DOHH2 (cell line): ENCODE measurements around the gene CD2.

ENCODE experiments used
- H3F3A ChIP-seq: fragments of 200-600 bp; sonication (generic), shearing (Covaris generic); 2 replicates; pipeline ENCODE4 v1.6.0; 2016; ENCODE audit warnings: antibody characterized with exemption, mild to moderate bottlenecking; ENCODE audit not compliant: control insufficient read depth, insufficient read depth
- H3K27ac ChIP-seq: fragments of 200-600 bp; sonication (generic); 2 replicates; pipeline ENCODE4 v1.5.1; 2014; ENCODE audit warnings: low read depth, mild to moderate bottlenecking, low read length, moderate library complexity
- H3K27me3 ChIP-seq: fragments of 200-600 bp; sonication (generic); 2 replicates; pipeline ENCODE4 v1.6.1; 2014; ENCODE audit warnings: mild to moderate bottlenecking, low read length, mixed read lengths; ENCODE audit not compliant: control insufficient read depth
- H3K36me3 ChIP-seq: fragments of 200-600 bp; sonication (generic); 2 replicates; pipeline ENCODE4 v1.6.1; 2014; ENCODE audit warnings: mild to moderate bottlenecking, low read length, moderate library complexity, mixed read lengths; ENCODE audit not compliant: control insufficient read depth
- H3K4me1 ChIP-seq: fragments of 200-600 bp; sonication (generic); 2 replicates; pipeline ENCODE4 v1.6.1; 2014; ENCODE audit warnings: mild to moderate bottlenecking, low read length, mixed read lengths; ENCODE audit not compliant: control insufficient read depth
- H3K4me2 ChIP-seq: fragments of 200-600 bp; sonication (generic); 2 replicates; pipeline ENCODE4 v1.6.0; 2014; ENCODE audit warnings: mild to moderate bottlenecking, low read length, moderate library complexity
- H3K4me3 ChIP-seq: fragments of 200-600 bp; sonication (generic); 2 replicates; pipeline ENCODE4 v1.5.1; 2014; ENCODE audit warnings: mild to moderate bottlenecking, low read length, mixed read lengths
- H3K79me2 ChIP-seq: fragments of 200-600 bp; sonication (generic); 2 replicates; pipeline ENCODE4 v1.6.1; 2014; ENCODE audit warnings: mild to moderate bottlenecking, low read length, mixed read lengths; ENCODE audit not compliant: control insufficient read depth
- H3K9me2 ChIP-seq: fragments of 200-600 bp; sonication (generic); replicated peaks from 2 replicates; pipeline ENCODE4 v1.6.1; 2014; ENCODE audit warnings: mild to moderate bottlenecking, low read length, mixed read lengths; ENCODE audit not compliant: control insufficient read depth
- H3K9me3 ChIP-seq: fragments of 200-600 bp; sonication (generic); 2 replicates; pipeline ENCODE4 v1.6.1; 2014; ENCODE audit warnings: antibody characterized with exemption, low read length, mixed read lengths; ENCODE audit not compliant: control insufficient read depth, insufficient read depth
- H4K20me1 ChIP-seq: fragments of 200-600 bp; sonication (generic); 2 replicates; pipeline ENCODE4 v1.6.0; 2014; ENCODE audit warnings: low read depth, mild to moderate bottlenecking, antibody characterized with exemption, low read length, moderate library complexity; ENCODE audit not compliant: control insufficient read depth, insufficient read depth
- EZH2phosphoT487 ChIP-seq: fragments of 200-600 bp; sonication (generic); IDR thresholded peaks from 2 replicates; pipeline ENCODE4 v1.6.1; 2017; ENCODE audit warnings: borderline replicate concordance, mild to moderate bottlenecking, antibody characterized with exemption, low read length, moderate library complexity, mixed read lengths
- TF ChIP-seq, protein P1 (sequence below): fragments of 200-600 bp; sonication (generic); IDR thresholded peaks from one replicate; pipeline ENCODE4 v1.5.1; 2014; ENCODE audit warnings: antibody characterized with exemption, mild to moderate bottlenecking, low read depth, low read length; ENCODE audit not compliant: poor library complexity, severe bottlenecking

The CD2 gene

DNA sequence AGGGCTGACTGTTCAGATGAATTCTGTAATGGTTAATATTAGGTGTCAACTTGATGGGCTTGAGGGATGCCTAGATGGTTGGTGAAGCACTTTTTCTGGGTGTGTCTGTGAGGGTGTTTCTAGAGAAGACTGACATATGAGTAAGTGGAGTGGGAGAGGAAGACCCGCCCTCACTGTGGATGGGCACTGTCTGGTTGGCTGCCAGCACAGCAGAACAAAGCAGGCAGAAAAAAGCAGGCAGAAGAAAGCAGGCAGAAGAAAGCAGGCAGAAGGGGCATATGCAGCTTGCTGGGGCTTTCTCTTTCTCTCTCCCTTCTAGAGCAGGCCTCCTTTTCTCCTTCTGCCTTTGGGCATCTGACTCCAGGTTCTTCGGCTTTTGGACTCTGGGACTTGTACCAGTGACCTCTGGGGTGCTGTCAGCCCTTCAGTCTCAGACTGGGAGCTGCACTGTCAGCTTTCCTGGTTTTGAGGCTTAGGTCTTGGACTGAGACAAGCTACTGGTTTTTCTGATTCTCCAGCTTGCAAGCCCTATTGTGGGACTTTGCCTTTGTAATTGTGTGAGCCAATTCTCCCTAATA is 42.9 kb upstream of the CD2 start:
- Histone ChIP-seq H3K4me2 (no peak overlapping the region), H3K27ac (no peak overlapping the region), H3K79me2 (no peaks in the 10 kb centered on the region), H3K4me3 (no peak overlapping the region), H3K9me2 (no peaks in the 10 kb centered on the region), H3K9me3 (no peaks in the 10 kb centered on the region), H4K20me1 (no peaks in the 10 kb centered on the region), H3K4me1 (peaks cover 20% of the 10 kb centered on the region), H3K36me3 (no peaks in the 10 kb centered on the region), H3K27me3 (no peaks in the 10 kb centered on the region), H3F3A (no peaks in the 10 kb centered on the region)
- TF ChIP-seq, protein P1, sequence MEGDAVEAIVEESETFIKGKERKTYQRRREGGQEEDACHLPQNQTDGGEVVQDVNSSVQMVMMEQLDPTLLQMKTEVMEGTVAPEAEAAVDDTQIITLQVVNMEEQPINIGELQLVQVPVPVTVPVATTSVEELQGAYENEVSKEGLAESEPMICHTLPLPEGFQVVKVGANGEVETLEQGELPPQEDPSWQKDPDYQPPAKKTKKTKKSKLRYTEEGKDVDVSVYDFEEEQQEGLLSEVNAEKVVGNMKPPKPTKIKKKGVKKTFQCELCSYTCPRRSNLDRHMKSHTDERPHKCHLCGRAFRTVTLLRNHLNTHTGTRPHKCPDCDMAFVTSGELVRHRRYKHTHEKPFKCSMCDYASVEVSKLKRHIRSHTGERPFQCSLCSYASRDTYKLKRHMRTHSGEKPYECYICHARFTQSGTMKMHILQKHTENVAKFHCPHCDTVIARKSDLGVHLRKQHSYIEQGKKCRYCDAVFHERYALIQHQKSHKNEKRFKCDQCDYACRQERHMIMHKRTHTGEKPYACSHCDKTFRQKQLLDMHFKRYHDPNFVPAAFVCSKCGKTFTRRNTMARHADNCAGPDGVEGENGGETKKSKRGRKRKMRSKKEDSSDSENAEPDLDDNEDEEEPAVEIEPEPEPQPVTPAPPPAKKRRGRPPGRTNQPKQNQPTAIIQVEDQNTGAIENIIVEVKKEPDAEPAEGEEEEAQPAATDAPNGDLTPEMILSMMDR, result no peak
- no peak for TF ChIP-seq EZH2phosphoT487

DNA sequence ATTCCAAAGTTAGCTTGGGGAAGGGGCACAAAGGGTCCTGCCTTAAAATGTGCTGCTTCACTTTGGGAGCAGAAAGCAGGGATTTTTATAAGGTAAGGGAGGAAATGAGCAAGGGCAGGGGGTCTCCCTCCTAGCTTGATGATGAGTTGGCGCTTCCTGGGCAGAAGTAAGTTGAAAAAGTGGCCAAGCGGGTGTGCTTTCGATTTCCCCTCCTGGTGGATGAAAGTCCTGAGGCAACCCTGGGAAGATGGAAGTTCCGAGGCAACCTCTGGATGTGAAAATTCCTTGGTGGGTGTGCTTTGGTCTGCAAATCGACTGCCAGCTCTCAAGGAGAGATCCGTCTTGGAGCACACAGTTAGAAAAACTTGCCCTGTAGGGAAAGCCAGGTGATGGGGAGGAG is 41.7 kb upstream of the CD2 start:
- Histone ChIP-seq H3K9me2 (no peaks in the 10 kb centered on the region), H3K79me2 (no peaks in the 10 kb centered on the region), H3K27ac (no peak overlapping the region), H3K27me3 (no peaks in the 10 kb centered on the region), H3K4me2 (no peak overlapping the region), H3K4me1 (peaks cover 31% of the 10 kb centered on the region), H4K20me1 (no peaks in the 10 kb centered on the region), H3K9me3 (peaks cover 2% of the 10 kb centered on the region; the same call in 1 of the 2 replicates), H3F3A (no peaks in the 10 kb centered on the region), H3K4me3 (no peak overlapping the region), H3K36me3 (no peaks in the 10 kb centered on the region)
- TF ChIP-seq, protein P1, result no peak
- no peak for TF ChIP-seq EZH2phosphoT487

DNA sequence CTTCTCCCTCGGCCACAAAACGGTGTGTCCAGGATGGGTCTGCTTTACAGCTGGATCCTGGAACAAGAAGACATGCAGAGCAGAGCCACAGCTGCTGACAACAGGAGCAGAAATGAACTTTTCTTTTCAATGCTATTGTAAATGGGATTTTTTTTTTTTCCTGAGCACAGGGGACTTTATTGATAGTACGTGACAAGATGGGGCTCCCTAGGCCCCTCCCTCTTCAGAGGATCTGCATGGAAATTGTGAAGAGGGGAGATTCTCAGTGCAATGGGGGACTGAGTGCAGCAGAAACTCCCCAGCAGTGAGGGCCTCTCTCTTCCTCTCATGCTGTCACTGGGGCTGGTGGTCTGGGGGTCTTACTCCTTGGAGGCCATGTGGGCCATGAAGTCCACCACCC is 40.8 kb upstream of the CD2 start:
- Histone ChIP-seq H3K9me2 (no peaks in the 10 kb centered on the region), H3K4me1 (peaks cover 31% of the 10 kb centered on the region), H3K79me2 (no peaks in the 10 kb centered on the region), H4K20me1 (no peaks in the 10 kb centered on the region), H3K27ac (no peak overlapping the region), H3K36me3 (no peaks in the 10 kb centered on the region), H3K9me3 (peaks cover 5% of the 10 kb centered on the region; the same call in 1 of the 2 replicates), H3K4me3 (no peak overlapping the region), H3F3A (no peaks in the 10 kb centered on the region), H3K4me2 (no peak overlapping the region), H3K27me3 (no peaks in the 10 kb centered on the region)
- TF ChIP-seq, protein P1, result no peak
- no peak for TF ChIP-seq EZH2phosphoT487
